HG03108 (cell line): ENCODE data around the gene IMPDH1.
A peak's percentile ranks its signal among the peaks of the same experiment; 100 is the strongest.
"Not testable (repeated sequence)": the region's sequence is repeated elsewhere in the genome, so short reads cannot be mapped to it uniquely, and the experiment has no call there.

ENCODE experiments used
- ATAC-seq: cut with Tn5 transposase; IDR thresholded peaks from one replicate; pipeline ENCODE4 v1.9.1; 2021; ENCODE audit warnings: moderate library complexity; ENCODE audit not compliant: unreplicated experiment

The IMPDH1 gene

GRCh38 chr7:128409596-128410450 is at the start of gene IMPDH1:
TSS of gene IMPDH1 (minus strand) at chr7:128409982. CDS start at chr7:128409901, 81 bp downstream.
- ATAC-seq = peak; percentile 72

DNA sequence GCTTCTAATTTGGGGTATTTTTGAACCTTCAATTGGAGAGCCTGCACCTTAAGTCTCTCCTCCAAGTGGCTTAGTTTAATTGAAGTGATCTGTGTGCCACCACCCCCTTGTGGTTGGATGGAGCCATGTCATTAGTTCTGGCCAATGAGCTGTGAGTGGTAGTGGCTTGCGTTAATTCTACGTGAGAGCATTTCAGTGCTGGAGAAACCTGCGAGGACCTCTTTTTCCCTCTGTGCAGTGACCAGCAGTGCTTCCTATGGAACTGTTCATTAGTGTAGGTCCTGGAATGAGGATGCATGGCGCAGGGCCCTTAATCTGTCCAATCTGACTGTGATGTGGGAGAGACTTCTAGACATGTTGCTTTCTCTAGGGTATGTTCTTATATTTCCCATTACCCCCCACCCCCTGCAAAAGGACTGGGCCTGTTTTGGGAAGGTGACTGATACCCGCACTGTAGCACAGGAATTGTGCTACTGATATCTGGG is 49.7 kb upstream of the IMPDH1 start:
- peak; percentile 32 for ATAC-seq

- peak; percentile 24 for ATAC-seq
These were observed 49.2 kb upstream of the IMPDH1 start for GRCh38 chr7:128458956-128459355.

GRCh38 chr7:128457385-128457784 is 47.6 kb upstream of the IMPDH1 start:
- not testable (repeated sequence) for ATAC-seq

DNA sequence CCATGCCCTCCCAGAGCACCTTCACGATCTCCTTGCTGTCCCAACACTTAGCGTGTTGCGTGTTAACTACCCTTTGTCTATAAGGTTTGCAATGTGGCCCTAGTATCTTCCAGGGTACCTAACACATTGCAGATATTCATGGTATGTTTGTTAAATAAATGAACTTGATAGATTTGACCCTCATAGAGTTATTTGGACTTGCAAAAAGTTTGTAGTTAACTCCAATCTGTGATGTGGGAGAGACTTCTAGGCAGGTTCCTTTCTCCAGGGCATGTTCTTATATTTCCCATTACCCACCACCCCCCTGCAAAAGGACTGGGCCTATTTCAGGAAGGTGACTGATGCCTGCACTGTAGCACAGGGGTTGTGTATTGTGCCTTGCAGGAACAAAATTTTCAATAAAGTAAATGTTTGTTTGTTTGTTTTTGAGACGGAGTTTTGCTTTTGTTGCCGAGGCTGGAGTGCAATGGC is 46.5 kb upstream of the IMPDH1 start:
- no peak for ATAC-seq

GRCh38 chr7:128455543-128456254 is 45.9 kb upstream of the IMPDH1 start, which contains the start of gene HILPDA:
TSS of gene HILPDA (plus strand) at chr7:128455878. CDS start at chr7:128457269, 1,391 bp downstream.
- peak; percentile 86 for ATAC-seq

DNA sequence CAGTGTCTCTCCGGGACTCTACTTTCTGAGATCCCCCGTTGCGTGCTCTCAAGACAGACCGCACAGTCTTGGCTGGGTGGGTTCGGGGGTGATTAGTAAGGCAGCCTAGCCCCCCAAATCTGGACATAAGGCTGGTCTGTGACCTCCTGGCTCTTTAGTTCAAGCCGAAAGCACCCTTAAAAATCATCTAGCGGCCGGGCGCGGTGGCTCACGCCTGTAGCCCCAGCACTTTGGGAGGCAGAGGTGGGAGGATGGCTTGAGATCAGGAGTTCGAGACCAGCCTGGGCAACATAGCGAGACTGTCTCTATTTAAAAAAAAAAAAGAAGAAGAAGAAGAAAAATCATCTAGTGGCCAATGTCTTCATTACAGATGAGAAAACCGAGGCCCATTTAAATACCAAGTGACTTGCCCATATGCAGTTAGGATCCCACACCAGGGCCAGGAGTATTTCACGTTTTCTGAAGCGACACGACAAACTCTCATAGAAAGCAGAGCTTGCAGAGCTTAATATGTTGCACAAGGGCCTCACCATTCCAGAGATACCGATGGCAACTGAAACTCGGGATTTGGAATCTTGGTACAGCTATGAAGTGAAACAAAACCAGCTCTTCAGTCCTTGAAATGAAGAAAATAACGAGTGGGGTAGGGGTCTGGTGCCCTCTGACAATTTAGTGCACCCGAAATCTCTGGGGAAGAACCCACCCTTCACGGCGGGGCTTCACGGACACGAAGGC is 45.2 kb upstream of the IMPDH1 start:
- ATAC-seq = no peak

DNA sequence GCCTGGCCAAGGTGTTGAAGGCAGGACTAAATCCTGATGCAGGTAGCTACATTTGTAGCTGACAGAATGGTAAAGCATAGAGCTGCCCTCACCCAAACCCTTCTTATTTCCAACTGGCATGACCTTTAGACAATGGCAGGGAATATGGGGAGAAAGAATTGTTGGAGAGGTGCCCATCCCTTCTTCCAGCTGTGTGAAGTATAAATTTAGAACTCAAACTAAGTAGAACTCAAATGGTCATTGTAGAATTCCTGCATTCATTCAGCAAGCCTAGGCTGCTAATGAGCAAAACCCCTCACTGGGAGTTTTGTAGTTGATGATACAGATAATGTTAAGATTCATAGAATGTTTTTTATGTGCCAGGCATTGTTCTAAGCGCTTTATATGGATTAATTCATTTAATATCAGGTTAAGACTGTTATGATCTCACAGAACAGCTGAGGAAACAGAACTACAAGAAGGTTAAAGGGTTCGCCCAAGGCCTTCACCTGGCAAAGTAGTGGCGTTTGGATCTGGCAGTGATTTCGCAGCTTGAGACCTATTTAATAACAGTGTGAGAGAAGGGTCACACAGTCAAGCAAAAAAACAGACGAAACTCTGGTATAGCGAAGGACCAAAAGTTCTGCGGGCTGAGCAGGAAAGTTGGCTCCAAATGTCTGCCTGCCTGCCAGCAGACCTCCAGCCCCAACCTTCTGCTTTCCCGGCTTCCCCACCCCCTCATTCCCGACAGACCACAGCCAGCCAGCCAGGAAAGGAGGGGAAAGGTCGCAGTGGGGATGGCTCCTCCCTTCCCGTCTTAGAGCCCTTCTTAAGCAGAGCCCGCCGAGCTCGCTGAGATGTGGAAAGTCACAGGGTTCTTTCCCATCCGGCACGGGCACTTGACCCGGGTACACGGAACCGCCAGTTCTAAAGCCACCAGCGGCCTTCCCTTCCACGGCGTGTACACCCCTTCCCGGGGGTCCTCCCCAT is 44.3 kb upstream of the IMPDH1 start:
- no peak for ATAC-seq

- no peak for ATAC-seq
These were observed 42.8 kb upstream of the IMPDH1 start for GRCh38 chr7:128452552-128452951.

- ATAC-seq = no peak
These were observed 41.1 kb upstream of the IMPDH1 start for GRCh38 chr7:128450913-128451312.

DNA sequence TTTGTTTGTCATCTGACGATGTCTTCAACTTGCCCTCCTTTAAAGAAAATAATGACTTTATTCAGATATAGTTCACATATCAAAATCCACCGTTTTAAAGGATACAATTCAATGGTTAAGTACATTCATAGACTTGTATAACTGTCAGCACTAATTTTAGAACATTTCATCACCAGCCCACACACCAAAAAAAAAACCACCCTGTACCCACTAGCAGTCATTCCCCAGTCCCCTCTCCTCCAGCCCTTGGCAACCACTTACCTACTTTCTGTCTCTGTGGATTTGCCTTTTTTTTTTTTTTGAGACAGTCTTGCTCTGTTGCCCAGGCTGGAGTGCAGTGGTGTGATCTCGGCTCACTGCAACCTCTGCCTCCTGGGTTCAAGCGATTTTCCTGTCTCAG is 40.6 kb upstream of the IMPDH1 start:
- ATAC-seq = no peak

- no peak for ATAC-seq
These were observed 39.0 kb upstream of the IMPDH1 start for GRCh38 chr7:128448751-128449302.

- ATAC-seq = no peak
These were observed 38.3 kb upstream of the IMPDH1 start for GRCh38 chr7:128447941-128448564.

DNA sequence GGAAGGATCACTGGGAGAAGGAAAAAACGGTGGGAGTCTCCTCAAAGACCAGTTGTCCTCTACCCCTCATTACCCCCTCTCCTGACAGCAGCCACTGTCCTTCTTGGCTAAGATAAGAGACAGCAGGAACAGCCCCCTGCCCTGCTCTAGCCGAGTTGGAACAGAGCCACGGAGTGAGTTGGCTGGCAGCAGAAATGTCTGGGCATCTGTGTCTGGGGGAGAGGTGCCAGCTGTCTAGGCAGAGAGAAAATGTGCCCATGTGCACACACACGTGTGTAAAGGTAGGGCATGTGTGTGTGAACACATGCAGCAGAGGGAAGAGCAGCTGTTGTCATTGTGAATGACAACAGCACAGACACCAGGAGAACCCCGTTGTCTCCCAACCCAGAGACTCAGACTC is 36.5 kb upstream of the IMPDH1 start:
- no peak for ATAC-seq

GRCh38 chr7:128443831-128444600 is 34.2 kb upstream of the IMPDH1 start:
- ATAC-seq = no peak

- no peak for ATAC-seq
These were observed 32.6 kb upstream of the IMPDH1 start for GRCh38 chr7:128442356-128442755.

DNA sequence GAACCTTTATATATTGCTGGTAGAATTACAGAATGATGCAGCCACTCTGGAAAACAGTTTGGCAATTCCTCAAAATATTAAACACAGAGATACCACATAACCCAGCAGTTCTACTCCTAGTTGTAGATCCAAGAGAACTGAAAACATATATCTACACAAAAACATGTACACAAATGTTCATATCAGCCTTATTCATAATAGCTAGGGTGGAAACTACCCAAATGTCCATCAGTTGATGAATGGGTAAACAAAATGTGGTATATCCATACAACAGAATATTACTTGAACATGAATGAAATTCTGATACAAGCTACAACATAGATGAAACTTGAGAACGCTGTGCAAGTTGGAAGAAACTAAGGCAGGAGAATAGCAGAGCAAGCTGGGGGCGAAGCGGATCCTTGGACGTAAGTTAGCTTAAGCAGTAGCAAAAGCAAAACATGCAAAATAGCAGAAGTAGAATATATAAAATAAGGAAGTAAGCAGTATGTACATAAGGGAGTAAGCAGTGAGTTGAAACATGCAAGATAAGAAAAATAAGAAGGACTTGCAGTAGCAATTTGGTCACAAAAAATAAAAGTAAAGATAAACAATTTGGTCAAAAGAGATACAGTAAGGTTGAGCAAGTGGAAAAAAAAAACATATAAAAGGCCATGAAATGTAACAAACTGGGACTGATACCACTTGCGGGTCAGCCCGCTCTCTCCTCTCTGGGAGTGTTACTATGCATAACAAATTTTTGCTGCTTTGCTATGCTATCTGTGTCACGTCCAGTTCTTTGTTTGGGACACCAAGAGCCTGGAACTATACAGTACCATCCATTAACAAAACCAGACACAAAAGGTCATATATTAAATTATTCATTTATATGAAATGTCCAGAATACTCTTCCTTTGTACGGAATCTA is 27.9 kb upstream of the IMPDH1 start:
- peak; percentile 45 for ATAC-seq
